CMK (cell line): ENCODE results near the gene NELL1.

Experiments used
- DNase-seq: peaks from one replicate; pipeline ENCODE4 v3.0.0-alpha.2; 2010; ENCODE audit warnings: low read depth

The NELL1 gene

DNA sequence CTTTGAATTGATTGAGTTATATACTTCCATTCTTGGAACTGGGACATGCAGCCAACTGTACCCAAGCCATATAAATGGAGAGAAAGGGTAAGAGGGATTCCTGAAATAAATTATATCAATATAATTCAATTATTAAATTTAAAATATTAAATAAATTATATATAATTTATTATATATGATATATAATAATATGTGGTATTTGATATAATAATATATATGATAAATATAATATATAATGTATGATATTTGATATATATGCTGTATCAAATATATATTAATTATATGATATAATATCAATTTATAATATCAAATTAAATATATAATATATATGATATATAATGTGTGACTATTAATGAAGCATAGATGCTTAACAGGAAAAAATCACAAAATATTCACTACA is 677.0 kb downstream of the NELL1 start:
- no peak for DNase-seq

- DNase-seq, result no peak
These were observed 681.2 kb downstream of the NELL1 start for GRCh38 chr11:21350613-21351012.

- no peak for DNase-seq
These were observed 684.0 kb downstream of the NELL1 start for GRCh38 chr11:21353425-21353824.

- DNase-seq, result no peak
These were observed 695.7 kb downstream of the NELL1 start for GRCh38 chr11:21364866-21365624.

GRCh38 chr11:21369947-21370346 is 700.6 kb downstream of the NELL1 start:
- DNase-seq, result no peak

- no peak for DNase-seq
These were observed 701.7 kb downstream of the NELL1 start for GRCh38 chr11:21371044-21371443.

- no peak for DNase-seq
These were observed 703.3 kb downstream of the NELL1 start for GRCh38 chr11:21372672-21373071.

- DNase-seq, result no peak
These were observed 705.0 kb downstream of the NELL1 start for GRCh38 chr11:21374376-21374775.

DNA sequence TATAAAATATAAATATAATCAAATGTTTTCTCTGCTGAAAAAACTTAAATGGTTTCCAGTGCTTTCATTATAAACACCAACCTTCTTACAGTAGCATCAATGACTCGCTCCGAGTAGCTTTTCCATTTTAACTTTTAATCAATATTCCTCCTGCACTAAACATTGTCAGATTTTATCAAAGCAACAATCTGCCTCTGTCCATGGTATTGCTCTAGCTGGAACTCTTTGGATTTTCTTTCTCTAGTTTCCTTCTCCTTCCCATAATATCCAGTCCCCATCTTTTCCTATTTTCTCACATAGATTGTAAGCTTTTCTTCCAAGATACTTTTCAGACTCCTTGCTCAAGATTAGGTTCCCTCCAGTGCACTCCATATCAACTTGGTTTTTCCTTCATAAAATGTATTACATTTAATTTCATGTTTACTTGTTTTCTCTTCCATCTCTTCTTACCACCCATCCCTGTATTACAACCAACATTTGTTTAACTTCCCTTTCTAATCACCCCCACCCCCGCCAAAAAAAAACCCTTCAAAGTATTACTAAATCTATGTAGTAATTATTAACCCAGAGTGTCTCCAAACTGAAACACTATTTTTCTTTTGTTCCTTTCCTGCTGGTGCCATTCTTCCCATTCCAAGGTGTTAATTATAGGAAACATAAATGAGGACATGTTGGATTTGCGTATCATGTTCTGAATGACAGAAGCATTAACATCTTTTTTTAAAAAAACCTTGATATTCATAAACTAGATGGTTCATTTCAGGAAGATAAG is 716.5 kb downstream of the NELL1 start:
- DNase-seq, result no peak

DNA sequence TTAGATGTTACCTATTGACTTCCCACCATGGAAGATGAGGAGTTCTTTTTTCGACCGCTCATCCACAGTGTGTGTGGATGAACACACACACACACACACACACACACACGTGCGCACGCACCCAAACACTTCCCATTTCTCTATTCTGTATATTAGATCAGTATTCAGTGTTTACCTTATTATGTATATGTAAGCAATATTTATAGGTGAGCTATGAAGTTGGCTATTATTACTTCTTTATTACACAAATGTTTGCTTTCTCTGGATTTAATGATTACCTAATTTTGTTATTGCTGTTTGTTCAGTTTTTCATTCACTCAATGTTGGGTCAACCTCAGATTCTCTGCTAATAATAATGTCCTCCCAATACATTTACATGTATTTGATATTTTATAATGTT is 721.0 kb downstream of the NELL1 start:
- no peak for DNase-seq

DNA sequence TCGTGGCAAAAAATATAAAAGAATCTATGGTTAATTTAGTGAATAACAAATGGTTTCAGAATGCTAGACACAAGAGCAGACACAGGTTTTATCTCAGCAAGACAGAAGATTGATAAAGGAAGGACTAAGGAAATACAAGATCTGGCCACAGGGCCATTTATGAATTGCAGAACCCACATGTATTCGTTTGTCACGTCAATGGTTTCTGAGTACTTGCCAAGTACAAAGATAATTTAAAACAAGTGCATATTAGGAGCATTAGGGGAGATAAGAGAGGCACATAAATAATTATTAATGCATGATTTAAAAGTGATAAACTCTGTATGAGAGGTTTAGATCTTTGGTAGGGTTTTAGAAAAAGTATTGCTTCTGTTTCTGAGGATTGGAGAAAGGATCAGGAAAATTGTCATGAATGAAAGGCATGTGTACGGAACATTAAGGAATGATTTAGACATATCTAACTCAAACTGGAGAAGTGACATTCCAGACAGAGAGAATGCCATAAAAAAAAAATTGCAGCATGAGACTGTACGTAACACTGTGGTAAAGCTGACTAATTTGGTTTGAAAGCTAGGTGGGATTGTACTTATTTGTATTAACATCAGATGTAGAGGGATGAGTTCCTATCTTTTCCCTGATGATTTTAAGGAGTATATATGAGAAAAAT is 727.1 kb downstream of the NELL1 start:
- DNase-seq, result no peak

GRCh38 chr11:21398195-21398594 is 728.8 kb downstream of the NELL1 start:
- DNase-seq, result no peak

DNA sequence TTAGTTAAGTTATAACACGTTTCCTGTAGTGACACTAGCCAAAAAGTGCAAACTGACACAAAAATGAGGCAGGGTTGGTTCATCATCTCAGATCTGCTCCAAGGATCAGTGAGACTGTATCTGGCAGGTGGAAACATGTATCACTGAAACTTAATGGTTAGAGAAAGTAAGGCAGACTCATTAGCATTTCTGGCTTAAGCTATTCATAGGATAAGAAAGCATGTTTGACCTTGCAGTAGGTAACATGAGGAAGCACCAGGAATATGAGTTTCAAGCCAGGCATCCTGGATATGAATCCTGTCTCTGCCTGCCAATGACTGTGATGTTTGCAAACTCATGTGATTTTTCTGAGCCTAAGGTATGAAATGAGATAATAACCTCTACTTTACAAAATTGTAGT is 732.1 kb downstream of the NELL1 start:
- DNase-seq, result no peak

DNA sequence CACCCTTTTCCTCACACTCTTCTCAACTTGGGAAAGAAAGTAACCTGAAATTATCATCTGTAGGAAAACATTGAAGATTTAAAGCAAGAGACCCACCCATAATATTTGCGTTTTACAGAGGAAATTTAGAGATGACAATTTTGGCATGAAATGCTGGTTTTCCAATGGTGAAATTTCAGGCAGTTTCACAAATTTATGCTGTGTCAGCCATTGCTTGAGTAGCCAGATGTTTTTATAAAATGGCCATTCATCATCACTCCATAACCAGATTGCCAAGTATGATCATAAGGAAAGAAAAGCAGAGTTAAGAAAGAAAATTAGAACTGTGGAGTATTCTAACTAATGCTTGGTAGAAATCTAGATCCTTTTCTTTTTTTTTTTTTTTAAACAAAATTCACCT is 732.9 kb downstream of the NELL1 start:
- no peak for DNase-seq

- no peak for DNase-seq
These were observed 733.7 kb downstream of the NELL1 start for GRCh38 chr11:21403069-21403468.

DNA sequence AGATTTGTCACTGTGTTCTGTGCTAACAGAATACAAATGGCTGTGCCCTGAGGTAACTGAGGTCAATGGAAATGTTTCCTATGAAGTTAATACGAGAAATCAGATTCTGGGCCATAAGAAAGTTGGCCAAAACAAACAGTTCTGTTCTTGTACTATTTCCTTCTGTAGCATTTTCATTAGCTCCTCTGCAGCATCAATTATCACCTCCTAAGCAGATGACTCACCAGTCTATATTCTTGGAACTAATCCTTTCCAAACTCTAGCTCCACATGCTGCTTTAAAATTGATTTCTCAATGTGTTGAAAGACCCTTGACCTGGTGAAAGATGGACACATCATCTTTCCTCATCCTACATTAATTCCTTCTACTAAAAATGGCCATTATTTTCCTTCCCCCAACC is 736.0 kb downstream of the NELL1 start:
- DNase-seq, result no peak

- DNase-seq, result no peak
These were observed 741.1 kb downstream of the NELL1 start for GRCh38 chr11:21410513-21410912.

GRCh38 chr11:21411104-21411503 is 741.7 kb downstream of the NELL1 start:
- DNase-seq, result no peak

DNA sequence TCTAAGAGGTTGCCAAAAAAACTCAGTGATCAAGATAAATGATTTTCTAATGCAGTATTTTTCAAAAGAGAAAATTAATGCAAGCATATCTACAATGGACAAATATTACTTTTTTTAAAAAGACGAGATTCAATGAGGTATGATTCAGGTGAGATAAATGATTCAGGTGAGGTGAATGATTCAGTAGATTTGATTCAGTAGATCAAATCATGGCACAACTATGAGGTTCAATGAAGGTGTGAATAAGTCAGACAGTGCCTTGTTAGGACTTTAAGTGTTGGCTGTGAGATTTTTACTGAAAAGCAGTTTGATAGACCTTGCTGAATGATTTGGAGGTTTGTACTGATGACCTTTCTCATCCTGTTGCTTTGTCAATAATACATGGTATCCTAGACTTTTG is 742.2 kb downstream of the NELL1 start:
- no peak for DNase-seq

GRCh38 chr11:21412652-21413383 is 743.4 kb downstream of the NELL1 start:
- DNase-seq, result no peak

DNA sequence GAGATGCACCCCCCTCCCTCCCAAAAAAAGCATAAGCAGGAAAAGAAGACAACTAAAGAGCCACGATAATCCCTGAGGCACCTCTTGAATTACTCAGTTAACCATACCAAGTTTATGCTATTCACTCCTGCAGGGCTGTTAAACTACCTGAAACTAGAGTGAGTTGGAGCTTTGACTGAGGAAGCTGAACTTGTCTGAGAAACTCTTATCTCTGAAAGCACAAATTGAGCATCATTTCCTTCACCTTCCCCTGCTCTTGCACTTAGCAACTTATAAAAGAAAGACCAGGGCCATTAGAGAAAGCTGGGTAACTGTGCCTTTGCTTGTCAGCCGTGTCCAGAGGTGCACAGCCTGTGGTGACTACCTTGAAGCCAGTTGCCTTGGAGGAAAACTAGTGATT is 745.6 kb downstream of the NELL1 start:
- DNase-seq, result no peak

- no peak for DNase-seq
These were observed 746.2 kb downstream of the NELL1 start for GRCh38 chr11:21415606-21416005.
